ENCODE measurements around the gene PNPLA7. TPM values are rescaled to one million over a fixed set of nuclear protein-coding genes. Genes with fewer than 3 reads are reported as not detected.
A peak's percentile ranks its signal among the peaks of the same experiment; 100 is the strongest.

The PNPLA7 gene
- total RNA-seq, 4 donors from 2014 or later, result 24.1 to 44.3 (median 28.2) TPM

DNA sequence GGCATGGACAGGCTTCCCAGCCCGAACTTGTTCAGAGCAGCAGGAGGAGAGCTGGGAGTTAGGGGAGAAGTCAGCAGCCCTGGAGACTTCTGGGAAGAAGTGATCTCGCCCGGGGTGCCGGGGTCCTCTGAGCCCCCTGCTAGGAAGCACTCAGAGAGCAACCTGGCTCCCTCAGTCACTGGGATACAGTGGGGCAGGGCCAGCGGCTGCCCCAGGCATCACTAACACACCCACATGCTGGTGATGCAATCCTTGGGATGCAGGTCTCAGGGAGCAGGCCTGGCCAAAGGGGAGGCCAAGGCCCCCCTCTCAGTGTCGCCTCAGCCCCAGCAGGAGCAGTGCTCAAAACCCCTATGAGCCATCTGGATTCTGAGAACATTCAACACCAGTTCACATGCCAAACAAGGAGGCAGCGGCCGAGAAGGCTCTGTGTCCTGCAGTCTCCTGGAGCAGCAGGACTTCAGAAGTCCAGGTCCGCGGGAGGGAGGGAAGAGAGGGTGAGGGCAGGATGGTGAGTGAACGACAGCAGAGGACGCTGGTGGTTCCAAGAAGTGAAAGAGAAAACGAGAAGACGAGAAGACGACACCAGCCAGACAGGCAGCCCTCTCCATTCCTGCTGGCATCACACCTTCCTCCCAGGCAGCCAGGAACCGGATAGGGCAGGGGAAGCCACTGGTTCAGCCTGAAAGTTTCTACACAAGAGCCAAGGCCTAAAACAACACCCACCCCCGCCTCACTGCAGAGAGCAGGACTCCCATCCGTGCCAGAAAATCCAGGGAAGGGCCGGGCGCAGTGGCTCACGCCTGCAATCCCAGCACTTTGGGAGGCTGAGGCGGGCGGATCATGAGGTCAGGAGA lies 2.3 kb downstream of the PNPLA7 start:
- H3K4me3 ChIP-seq (ENCODE audit: low read depth, poor library complexity, severe bottlenecking), result no peak overlapping the region
- WGBS, 2 donors, result 56 to 66% methylated on average over 22 to 23 of the region's 23 CpGs
- intact Hi-C loops (cut with DNase I; ENCODE audit: low total_unique reads), result no loop called here
- DNase-seq (ENCODE audit: low spot score in 2 of 2), result peak in 1 of 2 donors; percentile 62
- TF ChIP-seq, protein P1, sequence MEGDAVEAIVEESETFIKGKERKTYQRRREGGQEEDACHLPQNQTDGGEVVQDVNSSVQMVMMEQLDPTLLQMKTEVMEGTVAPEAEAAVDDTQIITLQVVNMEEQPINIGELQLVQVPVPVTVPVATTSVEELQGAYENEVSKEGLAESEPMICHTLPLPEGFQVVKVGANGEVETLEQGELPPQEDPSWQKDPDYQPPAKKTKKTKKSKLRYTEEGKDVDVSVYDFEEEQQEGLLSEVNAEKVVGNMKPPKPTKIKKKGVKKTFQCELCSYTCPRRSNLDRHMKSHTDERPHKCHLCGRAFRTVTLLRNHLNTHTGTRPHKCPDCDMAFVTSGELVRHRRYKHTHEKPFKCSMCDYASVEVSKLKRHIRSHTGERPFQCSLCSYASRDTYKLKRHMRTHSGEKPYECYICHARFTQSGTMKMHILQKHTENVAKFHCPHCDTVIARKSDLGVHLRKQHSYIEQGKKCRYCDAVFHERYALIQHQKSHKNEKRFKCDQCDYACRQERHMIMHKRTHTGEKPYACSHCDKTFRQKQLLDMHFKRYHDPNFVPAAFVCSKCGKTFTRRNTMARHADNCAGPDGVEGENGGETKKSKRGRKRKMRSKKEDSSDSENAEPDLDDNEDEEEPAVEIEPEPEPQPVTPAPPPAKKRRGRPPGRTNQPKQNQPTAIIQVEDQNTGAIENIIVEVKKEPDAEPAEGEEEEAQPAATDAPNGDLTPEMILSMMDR (IDR thresholded peaks at IDR 0.05), result no peak

DNA sequence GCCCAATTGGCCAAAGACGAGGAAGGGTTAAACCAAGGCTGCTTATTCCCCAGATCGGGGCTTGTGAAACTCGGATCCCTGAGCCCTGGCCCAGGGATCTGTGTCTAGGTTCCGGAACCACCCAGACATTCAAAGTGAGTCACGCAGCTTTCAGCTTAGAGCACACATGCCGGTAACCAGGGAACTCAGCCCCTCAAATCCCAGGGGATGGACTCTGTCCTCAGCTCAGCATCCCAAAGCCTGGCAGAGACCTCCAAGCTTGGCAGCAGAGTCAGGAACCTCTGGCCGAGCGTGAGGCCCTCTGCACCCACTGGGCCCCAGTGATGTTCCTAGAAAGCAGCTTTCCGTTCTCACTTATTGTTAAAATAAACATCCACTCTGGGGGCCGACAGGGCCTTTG lies 5.1 kb downstream of the PNPLA7 start:
- TF ChIP-seq, protein P1 (IDR thresholded peaks at IDR 0.05), result no peak
- no peak for TF ChIP-seq POLR2A (IDR thresholded peaks at IDR 0.05)
- DNase-seq (ENCODE audit: low spot score in 2 of 2), result peak in 1 of 2 donors; percentile 47
- 59 to 83% methylated on average over 10 of the region's 10 CpGs for WGBS, 2 donors
- no peak overlapping the region for H3K4me3 ChIP-seq (ENCODE audit: low read depth, poor library complexity, severe bottlenecking)
- intact Hi-C loops (cut with DNase I; ENCODE audit: low total_unique reads), result no loop called here

DNA sequence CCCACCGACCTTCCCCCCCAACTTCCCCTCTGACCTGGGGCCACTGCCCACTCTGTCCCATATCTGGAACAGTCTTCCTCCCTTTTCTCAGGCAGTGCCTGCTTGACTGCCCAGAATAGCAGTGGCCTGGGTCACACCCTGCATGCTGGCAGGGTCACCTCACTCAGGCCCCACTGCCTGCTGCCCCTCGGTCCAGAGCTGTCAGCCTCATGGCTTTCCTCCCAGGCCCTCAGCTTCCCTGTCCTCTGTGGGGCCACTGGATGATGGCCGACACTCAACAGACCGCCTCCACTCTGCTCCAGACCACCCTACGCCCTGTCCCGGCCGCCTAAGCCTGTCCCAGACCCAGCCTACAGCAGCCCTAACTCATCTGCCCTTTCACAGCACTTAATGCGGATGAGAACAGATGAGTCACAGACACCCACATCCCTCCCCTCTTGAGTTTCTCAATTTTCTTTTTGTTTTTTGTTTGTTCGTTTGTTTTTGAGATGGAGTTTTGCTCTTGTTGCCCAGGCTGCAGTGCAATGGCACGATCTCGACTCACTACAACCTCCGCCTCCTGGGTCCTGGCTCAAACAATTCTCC lies 5.9 kb downstream of the PNPLA7 start:
- no peak for DNase-seq (ENCODE audit: low spot score in 2 of 2)
- intact Hi-C loops (cut with DNase I; ENCODE audit: low total_unique reads), result no loop called here
- no peak for TF ChIP-seq POLR2A (IDR thresholded peaks at IDR 0.05)
- TF ChIP-seq, protein P1 (IDR thresholded peaks at IDR 0.05), result no peak
- H3K4me3 ChIP-seq (ENCODE audit: low read depth, poor library complexity, severe bottlenecking), result no peak overlapping the region
- WGBS, 2 donors, result 79 to 84% methylated on average over 12 of the region's 12 CpGs

DNA sequence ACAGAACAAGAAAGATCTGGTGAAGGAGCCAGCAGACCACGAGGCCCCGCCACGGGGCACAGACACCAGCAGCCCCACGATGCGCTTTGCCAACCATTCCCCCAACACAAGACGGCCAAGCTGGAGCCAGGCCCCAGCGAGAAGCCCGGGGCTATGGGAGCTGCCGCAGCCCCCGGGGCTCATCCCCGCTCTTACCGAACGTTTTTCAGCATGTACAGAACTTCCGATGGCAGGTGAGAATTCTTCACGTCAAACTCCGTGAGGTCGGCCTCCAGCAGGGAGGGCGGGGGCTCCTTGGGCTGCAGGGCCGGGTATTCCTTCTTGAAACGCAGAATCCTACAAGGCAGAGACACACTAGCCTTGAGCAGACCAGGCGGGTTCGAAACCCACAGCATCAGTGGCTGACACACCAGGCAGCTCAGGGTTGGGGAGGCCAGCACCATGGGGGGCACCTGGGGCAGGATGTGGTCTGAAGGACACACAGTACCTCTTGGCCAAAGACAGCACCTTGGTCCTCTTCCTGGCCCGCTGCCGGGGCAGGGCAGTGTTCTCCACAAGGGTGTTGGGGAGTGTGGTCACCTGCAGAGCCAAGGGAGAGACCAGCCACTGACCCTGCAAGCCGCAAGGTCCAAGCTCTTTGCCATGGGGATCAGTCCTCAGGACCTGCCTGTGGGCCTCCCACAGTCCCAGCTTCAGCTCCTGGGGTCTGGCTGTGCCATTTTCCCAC lies 6.8 kb downstream of the PNPLA7 start:
- no peak for DNase-seq (ENCODE audit: low spot score in 2 of 2)
- WGBS, 2 donors, result 89 to 92% methylated on average over 25 of the region's 25 CpGs
- intact Hi-C loops (cut with DNase I; ENCODE audit: low total_unique reads), result no loop called here
- TF ChIP-seq, protein P1 (IDR thresholded peaks at IDR 0.05), result no peak
- no peak for TF ChIP-seq POLR2A (IDR thresholded peaks at IDR 0.05)
- H3K4me3 ChIP-seq (ENCODE audit: low read depth, poor library complexity, severe bottlenecking), result no peak overlapping the region

DNA sequence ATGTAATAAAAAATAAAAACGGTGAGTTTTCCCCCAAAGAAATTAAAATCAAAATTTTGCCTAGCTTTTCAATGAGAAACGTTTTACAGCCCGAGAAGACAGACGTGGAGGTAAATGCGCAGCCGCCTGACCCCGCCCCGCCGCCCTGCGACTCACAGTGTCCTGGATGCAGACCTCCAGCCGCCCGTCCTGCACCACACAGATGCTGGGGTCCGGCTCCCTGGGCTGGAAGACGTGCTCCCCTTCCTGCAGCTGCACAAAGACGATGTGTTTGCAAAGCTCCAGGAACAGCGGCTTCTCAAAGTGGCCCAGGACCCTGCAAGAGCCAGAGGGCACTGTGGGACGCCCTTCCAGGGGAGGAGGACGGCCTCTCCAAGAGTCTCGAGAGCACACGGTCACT lies 7.7 kb downstream of the PNPLA7 start:
- H3K4me3 ChIP-seq (ENCODE audit: low read depth, poor library complexity, severe bottlenecking), result no peak overlapping the region
- WGBS, 2 donors, result 92% methylated on average over 20 of the region's 20 CpGs
- TF ChIP-seq, protein P1 (IDR thresholded peaks at IDR 0.05), result no peak
- no peak for TF ChIP-seq POLR2A (IDR thresholded peaks at IDR 0.05)
- intact Hi-C loops (cut with DNase I; ENCODE audit: low total_unique reads), result no loop called here
- DNase-seq (ENCODE audit: low spot score in 2 of 2), result no peak

Measured in lower leg skin (tissue), 4 donors.